ENCODE data around the gene SRC. TPM values are rescaled to one million over a fixed set of nuclear protein-coding genes. Genes with fewer than 3 reads are reported as not detected.

SRC gene
- total and polyA plus RNA-seq, 2 experiments from 2014 or later: 8.0 to 25.9 TPM

DNA sequence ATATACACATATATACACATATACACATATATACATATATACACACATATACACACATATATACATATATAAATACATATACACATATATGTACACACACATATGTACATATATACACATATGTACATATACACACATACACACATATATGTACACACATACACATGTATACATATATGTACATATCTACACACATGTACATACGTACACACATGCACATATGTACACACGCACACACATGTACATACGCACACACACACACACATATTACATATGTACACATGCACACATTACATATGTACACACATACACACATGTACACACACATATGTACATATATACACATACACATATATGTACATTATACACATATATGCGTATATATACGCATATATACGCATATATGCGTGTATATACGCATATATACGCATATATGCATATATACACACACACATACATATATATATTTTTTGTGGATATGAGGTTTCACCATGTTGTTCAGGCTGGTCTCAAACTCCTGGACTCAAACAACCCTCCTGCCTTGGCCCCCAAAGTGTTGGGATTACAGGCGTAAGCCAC, 27.2 kb downstream of the SRC start (continued):
- TF ChIP-seq, protein P1, sequence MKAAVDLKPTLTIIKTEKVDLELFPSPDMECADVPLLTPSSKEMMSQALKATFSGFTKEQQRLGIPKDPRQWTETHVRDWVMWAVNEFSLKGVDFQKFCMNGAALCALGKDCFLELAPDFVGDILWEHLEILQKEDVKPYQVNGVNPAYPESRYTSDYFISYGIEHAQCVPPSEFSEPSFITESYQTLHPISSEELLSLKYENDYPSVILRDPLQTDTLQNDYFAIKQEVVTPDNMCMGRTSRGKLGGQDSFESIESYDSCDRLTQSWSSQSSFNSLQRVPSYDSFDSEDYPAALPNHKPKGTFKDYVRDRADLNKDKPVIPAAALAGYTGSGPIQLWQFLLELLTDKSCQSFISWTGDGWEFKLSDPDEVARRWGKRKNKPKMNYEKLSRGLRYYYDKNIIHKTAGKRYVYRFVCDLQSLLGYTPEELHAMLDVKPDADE (IDR thresholded peaks at IDR 0.05): no peak
- no peak for TF ChIP-seq STAT1 (IDR thresholded peaks at IDR 0.05; ENCODE audit: unreplicated experiment)
- TF ChIP-seq EZH2phosphoT487 (IDR thresholded peaks at IDR 0.05; ENCODE audit: unreplicated experiment): no peak
- TF ChIP-seq EZH2 (IDR thresholded peaks at IDR 0.05; ENCODE audit: low read depth, unreplicated experiment): no peak

DNA sequence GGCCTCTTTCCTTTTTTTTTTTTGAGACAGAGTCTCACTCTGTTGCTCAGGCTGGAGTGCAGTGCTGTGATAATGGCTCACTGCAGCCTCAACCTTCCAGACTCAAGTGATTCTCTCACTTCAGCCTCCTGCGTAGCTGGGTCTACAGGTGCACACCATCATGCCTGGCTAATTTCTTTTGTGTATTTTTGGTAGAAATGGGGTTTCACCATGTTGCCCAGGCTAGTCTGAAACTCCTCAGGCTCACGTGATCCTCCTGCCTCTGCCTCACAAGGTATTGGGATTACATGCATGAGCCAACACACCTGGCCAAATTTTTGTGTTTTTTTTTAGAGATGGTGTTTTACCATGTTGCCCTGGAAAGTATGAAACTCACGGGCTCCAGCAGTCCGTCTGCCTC, 29.3 kb downstream of the SRC start:
- Mint-ChIP-seq H3K9me3 (no peaks in the 10 kb centered on the region; the same call in 2 of the 3 replicates), H3K27me3 (ENCODE audit: insufficient read depth, low read depth, poor library complexity) (peaks cover 2% of the 10 kb centered on the region), H3K36me3 (ENCODE audit: low read depth) (peaks cover 16% of the 10 kb centered on the region; the same call in 1 of the 3 replicates), H3K4me3 (no peak overlapping the region), H3K4me1 (peaks cover 12% of the 10 kb centered on the region), H3K27ac (no peak overlapping the region)
- Histone ChIP-seq H3K27ac (ENCODE audit: low read depth) (no peak overlapping the region), H3K36me3 (ENCODE audit: insufficient read depth) (0 out of 2 replicates have a peak, but pooled peaks cover 4% of the 10 kb centered on the region), H3K79me2 (replicated peaks; ENCODE audit: insufficient read depth) (peaks cover 29% of the 10 kb centered on the region), H3K27me3 (ENCODE audit: insufficient read depth) (no peaks in the 10 kb centered on the region), H3K4me3 (no peak overlapping the region), H3K9me2 (ENCODE audit: insufficient read depth) (no peaks in the 10 kb centered on the region), H3F3A (replicated peaks; ENCODE audit: low read depth) (peaks cover 17% of the 10 kb centered on the region; the same call in 1 of the 2 replicates), H2AFZ (no peak overlapping the region), H4K20me1 (replicated peaks; ENCODE audit: insufficient read depth) (peaks cover 18% of the 10 kb centered on the region; the same call in 1 of the 2 replicates), H3K4me1 (ENCODE audit: insufficient read depth) (peaks cover 9% of the 10 kb centered on the region; the same call in 1 of the 2 replicates), H3K4me2 (no peak overlapping the region)
- TF ChIP-seq JUNB (IDR thresholded peaks at IDR 0.05; ENCODE audit: unreplicated experiment) (no peak), EZH2phosphoT487 (IDR thresholded peaks at IDR 0.05; ENCODE audit: unreplicated experiment) (no peak), ZNF331 (CRISPR knock-in tag; IDR thresholded peaks at IDR 0.05; ENCODE audit: low read depth) (no peak), POLR2AphosphoS5 (IDR thresholded peaks at IDR 0.05; ENCODE audit: low read depth) (no peak), STAT1 (IDR thresholded peaks at IDR 0.05; ENCODE audit: unreplicated experiment) (no peak), CREB1 (CRISPR knock-in tag; IDR thresholded peaks at IDR 0.05; ENCODE audit: low read depth) (no peak)
- TF ChIP-seq, protein P2, sequence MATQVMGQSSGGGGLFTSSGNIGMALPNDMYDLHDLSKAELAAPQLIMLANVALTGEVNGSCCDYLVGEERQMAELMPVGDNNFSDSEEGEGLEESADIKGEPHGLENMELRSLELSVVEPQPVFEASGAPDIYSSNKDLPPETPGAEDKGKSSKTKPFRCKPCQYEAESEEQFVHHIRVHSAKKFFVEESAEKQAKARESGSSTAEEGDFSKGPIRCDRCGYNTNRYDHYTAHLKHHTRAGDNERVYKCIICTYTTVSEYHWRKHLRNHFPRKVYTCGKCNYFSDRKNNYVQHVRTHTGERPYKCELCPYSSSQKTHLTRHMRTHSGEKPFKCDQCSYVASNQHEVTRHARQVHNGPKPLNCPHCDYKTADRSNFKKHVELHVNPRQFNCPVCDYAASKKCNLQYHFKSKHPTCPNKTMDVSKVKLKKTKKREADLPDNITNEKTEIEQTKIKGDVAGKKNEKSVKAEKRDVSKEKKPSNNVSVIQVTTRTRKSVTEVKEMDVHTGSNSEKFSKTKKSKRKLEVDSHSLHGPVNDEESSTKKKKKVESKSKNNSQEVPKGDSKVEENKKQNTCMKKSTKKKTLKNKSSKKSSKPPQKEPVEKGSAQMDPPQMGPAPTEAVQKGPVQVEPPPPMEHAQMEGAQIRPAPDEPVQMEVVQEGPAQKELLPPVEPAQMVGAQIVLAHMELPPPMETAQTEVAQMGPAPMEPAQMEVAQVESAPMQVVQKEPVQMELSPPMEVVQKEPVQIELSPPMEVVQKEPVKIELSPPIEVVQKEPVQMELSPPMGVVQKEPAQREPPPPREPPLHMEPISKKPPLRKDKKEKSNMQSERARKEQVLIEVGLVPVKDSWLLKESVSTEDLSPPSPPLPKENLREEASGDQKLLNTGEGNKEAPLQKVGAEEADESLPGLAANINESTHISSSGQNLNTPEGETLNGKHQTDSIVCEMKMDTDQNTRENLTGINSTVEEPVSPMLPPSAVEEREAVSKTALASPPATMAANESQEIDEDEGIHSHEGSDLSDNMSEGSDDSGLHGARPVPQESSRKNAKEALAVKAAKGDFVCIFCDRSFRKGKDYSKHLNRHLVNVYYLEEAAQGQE (IDR thresholded peaks at IDR 0.05; ENCODE audit: unreplicated experiment): no peak
- ATAC-seq (no peak), DNase-seq (ENCODE audit: low spot score) (no peak)
